Neural cell (in vitro differentiated cells): ENCODE data around the gene MR1. TPM values are rescaled to one million over a fixed set of nuclear protein-coding genes. Genes with fewer than 3 reads are reported as not detected.

Experiments
- H2AFZ ChIP-seq: fragments of 200-600, 300-800 bp; sonication (generic), shearing (Covaris generic); 2 replicates; pipeline ENCODE4 v1.6.0; 2014; ENCODE audit warnings: low read depth, mild to moderate bottlenecking, antibody characterized with exemption, low read length, moderate library complexity
- H3F3A ChIP-seq: fragments of 200-600 bp; shearing (Covaris generic); 2 replicates; pipeline ENCODE4 v1.6.1; 2016; ENCODE audit warnings: mild to moderate bottlenecking, moderate library complexity, mixed read lengths, antibody characterized with exemption, low read length; ENCODE audit not compliant: insufficient read depth, poor library complexity, severe bottlenecking
- H3K27ac ChIP-seq: fragments of 200-600, 300-800 bp; sonication (generic), shearing (Covaris generic); 2 replicates; pipeline ENCODE4 v1.5.1; 2014; ENCODE audit warnings: mild to moderate bottlenecking, low read length, moderate library complexity
- H3K27me3 ChIP-seq: fragments of 300-800, 200-600 bp; sonication (generic), shearing (Covaris generic); 2 replicates; pipeline ENCODE4 v1.6.0; 2014; ENCODE audit warnings: mild to moderate bottlenecking, low read depth, low read length, moderate library complexity; ENCODE audit not compliant: insufficient read depth
- H3K36me3 ChIP-seq: fragments of 300-800, 200-600 bp; sonication (generic), shearing (Covaris generic); 2 replicates; pipeline ENCODE4 v1.5.1; 2014; ENCODE audit warnings: mild to moderate bottlenecking, antibody characterized with exemption, low read length, moderate library complexity; ENCODE audit not compliant: insufficient read depth
- H3K4me2 ChIP-seq: fragments of 300-800, 200-600 bp; sonication (generic), shearing (Covaris generic); 2 replicates; pipeline ENCODE4 v1.6.0; 2014; ENCODE audit warnings: mild to moderate bottlenecking, low read length
- H3K4me3 ChIP-seq: fragments of 300-800, 200-600 bp; sonication (generic), shearing (Covaris generic); 2 replicates; pipeline ENCODE4 v1.5.1; 2014; ENCODE audit warnings: mild to moderate bottlenecking, low read length, moderate library complexity
- H3K79me2 ChIP-seq: fragments of 200-600 bp; shearing (Covaris generic); replicated peaks from 2 replicates; pipeline ENCODE4 v1.6.0; 2014; ENCODE audit warnings: mild to moderate bottlenecking, low read length, moderate library complexity; ENCODE audit not compliant: insufficient read depth
- H3K9ac ChIP-seq: fragments of 300-800, 200-600 bp; sonication (generic), shearing (Covaris generic); 2 replicates; pipeline ENCODE4 v1.6.1; 2016; ENCODE audit warnings: mild to moderate bottlenecking, low read length, mixed read lengths
- H3K9me2 ChIP-seq: fragments of 200-600 bp; shearing (Covaris generic); 2 replicates; pipeline ENCODE4 v1.6.1; 2016; ENCODE audit warnings: mild to moderate bottlenecking, low read length, mixed read lengths; ENCODE audit not compliant: insufficient read depth
- H3K9me3 ChIP-seq: fragments of 200-600, 300-800 bp; sonication (generic), shearing (Covaris generic); 2 replicates; pipeline ENCODE4 v1.6.1; 2016; ENCODE audit warnings: mild to moderate bottlenecking, mixed run types, low read length, moderate library complexity, mixed read lengths
- H4K20me1 ChIP-seq: fragments of 200-600 bp; shearing (Covaris generic); 2 replicates; pipeline ENCODE4 v1.6.1; 2016; ENCODE audit warnings: mild to moderate bottlenecking, mixed run types; ENCODE audit not compliant: insufficient read depth
- CTCF ChIP-seq: fragments of 450-650 bp; IDR thresholded peaks from 2 replicates; pipeline ENCODE4 v1.5.1; 2014; ENCODE audit warnings: antibody characterized with exemption, mild to moderate bottlenecking, moderate library complexity; ENCODE audit not compliant: poor library complexity, severe bottlenecking
- EP300 ChIP-seq: fragments of 450-650 bp; conservative IDR thresholded peaks from 2 replicates; pipeline ENCODE4 v1.6.1; 2014; ENCODE audit warnings: antibody characterized with exemption, mild to moderate bottlenecking, moderate library complexity; ENCODE audit not compliant: poor library complexity, severe bottlenecking
- EZH2 ChIP-seq: fragments of 200-600, 300-800 bp; shearing (Covaris generic), sonication (generic); IDR thresholded peaks from 2 replicates; pipeline ENCODE4 v1.6.1; 2014; ENCODE audit warnings: antibody characterized with exemption, low read length, borderline replicate concordance, mild to moderate bottlenecking; ENCODE audit not compliant: insufficient read depth, poor library complexity, severe bottlenecking
- MXI1 ChIP-seq: fragments of 450-650 bp; conservative IDR thresholded peaks from 2 replicates; pipeline ENCODE4 v1.6.1; 2014; ENCODE audit warnings: antibody characterized with exemption, mild to moderate bottlenecking; ENCODE audit not compliant: poor library complexity, severe bottlenecking
- POLR2AphosphoS5 ChIP-seq: IDR thresholded peaks from 2 replicates; pipeline ENCODE4 v1.6.1; 2012
- RAD21 ChIP-seq: fragments of 450-650 bp; conservative IDR thresholded peaks from 2 replicates; pipeline ENCODE4 v1.6.1; 2014; ENCODE audit warnings: antibody characterized with exemption, mild to moderate bottlenecking, moderate library complexity
- REST ChIP-seq: IDR thresholded peaks from 2 replicates; pipeline ENCODE4 v1.6.1; 2012; ENCODE audit warnings: borderline replicate concordance
- SMC3 ChIP-seq: fragments of 450-650 bp; conservative IDR thresholded peaks from 2 replicates; pipeline ENCODE4 v1.6.1; 2014; ENCODE audit warnings: antibody characterized with exemption, mild to moderate bottlenecking, moderate library complexity; ENCODE audit not compliant: poor library complexity
- TAF1 ChIP-seq: IDR thresholded peaks from 2 replicates; pipeline ENCODE4 v1.6.1; 2012; ENCODE audit warnings: low read depth
- polyA minus RNA-seq: library from RNA; depleted of rRNA, polyadenylated mRNA; stranded (reverse); fragments of >200 nt; gene quantifications from 2 replicates; pipeline ENCODE4 v1.2.3, GENCODE V29; 2014
- polyA plus RNA-seq: library from polyadenylated mRNA; depleted of rRNA; stranded (reverse); fragments of >200 nt; gene quantifications from 2 replicates; pipeline ENCODE4 v1.2.3, GENCODE V29; 2014

MR1 gene
- polyA plus RNA-seq (0.32 TPM in 1 of 2 replicates, not detected in the other), polyA minus RNA-seq (not detected in 2 replicates)

GRCh38 chr1:181033799-181034451 lies at the start of gene MR1:
Gene MR1 (plus strand): TSS chr1:181033983. CDS start chr1:181034008, 25 bp downstream.
- Histone ChIP-seq H2AFZ (no peak within 1 kb of the TSS), H3K9me2 (no peaks in the 10 kb centered on the region), H4K20me1 (no peaks in the 10 kb centered on the region), H3K27me3 (no peaks in the 10 kb centered on the region), H3K9ac (no peak within 1 kb of the TSS), H3K79me2 (no peaks in the 10 kb centered on the region), H3K9me3 (no peaks in the 10 kb centered on the region), H3K4me3 (no peak within 1 kb of the TSS), H3K27ac (no peak within 1 kb of the TSS), H3K36me3 (no peaks in the 10 kb centered on the region), H3K4me2 (no peak within 1 kb of the TSS), H3F3A (no peaks in the 10 kb centered on the region)
- TF ChIP-seq REST (no peak), POLR2AphosphoS5 (no peak), SMC3 (no peak), CTCF (no peak), RAD21 (no peak), EP300 (no peak), MXI1 (no peak), TAF1 (no peak), EZH2 (no peak)

GRCh38 chr1:180988253-180988752 lies 45.5 kb upstream of the MR1 start:
- Histone ChIP-seq H3F3A (no peaks in the 10 kb centered on the region), H2AFZ (no peak overlapping the region), H3K36me3 (peaks cover 36% of the 10 kb centered on the region), H3K27ac (no peak overlapping the region), H3K4me2 (no peak overlapping the region), H3K27me3 (no peaks in the 10 kb centered on the region), H3K9me2 (no peaks in the 10 kb centered on the region), H3K9ac (no peak overlapping the region), H3K79me2 (no peaks in the 10 kb centered on the region), H3K9me3 (no peaks in the 10 kb centered on the region), H3K4me3 (no peak overlapping the region), H4K20me1 (no peaks in the 10 kb centered on the region)
- TF ChIP-seq EZH2 (no peak), POLR2AphosphoS5 (no peak), EP300 (no peak), RAD21 (no peak), MXI1 (no peak), REST (no peak), CTCF (no peak), SMC3 (no peak)
